Hematopoietic multipotent progenitor cell treated with erythropoietin and hydrocortisone succinate and interleukin-3 and kit ligand, for 4 days (in vitro differentiated cells): ENCODE results near the gene SNX27.

Source experiments
- DNase-seq: peaks from one replicate; pipeline ENCODE4 v3.0.0-alpha.2; 2015

SNX27 gene

GRCh38 chr1:151706464-151707415 is 94.9 kb downstream of the SNX27 start:
- DNase-seq: no peak

- no peak for DNase-seq
Observed at GRCh38 chr1:151707541-151708065, 95.8 kb downstream of the SNX27 start.

GRCh38 chr1:151708891-151709290 is 97.0 kb downstream of the SNX27 start:
- no peak for DNase-seq

GRCh38 chr1:151710187-151710840 is 98.5 kb downstream of the SNX27 start:
- peak; percentile 42 for DNase-seq

- no peak for DNase-seq
Observed at GRCh38 chr1:151711044-151711800, 99.4 kb downstream of the SNX27 start.

- no peak for DNase-seq
Observed at GRCh38 chr1:151711951-151712350, 100.1 kb downstream of the SNX27 start.

GRCh38 chr1:151713044-151713443 is 101.2 kb downstream of the SNX27 start:
- DNase-seq: no peak

GRCh38 chr1:151713874-151714273 is 102.0 kb downstream of the SNX27 start:
- DNase-seq: no peak

GRCh38 chr1:151714820-151715725 is 103.2 kb downstream of the SNX27 start:
- DNase-seq: peak; percentile 79

- DNase-seq: peak; percentile 50
Observed at GRCh38 chr1:151715726-151716404, 104.0 kb downstream of the SNX27 start.

GRCh38 chr1:151716405-151716762 is 104.5 kb downstream of the SNX27 start:
- no peak for DNase-seq

- DNase-seq: peak; percentile 77
Observed at GRCh38 chr1:151716771-151717631, 105.2 kb downstream of the SNX27 start, which contains the start of gene CELF3. Gene CELF3 (minus strand): TSS chr1:151716803. CDS start chr1:151716020, 783 bp downstream.

GRCh38 chr1:151718011-151718431 is 106.2 kb downstream of the SNX27 start:
- no peak for DNase-seq

GRCh38 chr1:151718666-151719065 is 106.8 kb downstream of the SNX27 start:
- DNase-seq: no peak

GRCh38 chr1:151720125-151720524 is 108.3 kb downstream of the SNX27 start:
- peak; percentile 55 for DNase-seq

GRCh38 chr1:151720554-151720953 is 108.7 kb downstream of the SNX27 start:
- DNase-seq: peak; percentile 42

- DNase-seq: peak; percentile 55
Observed at GRCh38 chr1:151720974-151721787, 109.3 kb downstream of the SNX27 start, which contains the start of gene RIIAD1. Gene RIIAD1 (plus strand): TSS chr1:151721522. CDS start chr1:151721537, 15 bp downstream.

- DNase-seq: no peak
Observed at GRCh38 chr1:151721788-151722510, 110.1 kb downstream of the SNX27 start.
